ENCODE measurements around the gene TRAF2.

DNA sequence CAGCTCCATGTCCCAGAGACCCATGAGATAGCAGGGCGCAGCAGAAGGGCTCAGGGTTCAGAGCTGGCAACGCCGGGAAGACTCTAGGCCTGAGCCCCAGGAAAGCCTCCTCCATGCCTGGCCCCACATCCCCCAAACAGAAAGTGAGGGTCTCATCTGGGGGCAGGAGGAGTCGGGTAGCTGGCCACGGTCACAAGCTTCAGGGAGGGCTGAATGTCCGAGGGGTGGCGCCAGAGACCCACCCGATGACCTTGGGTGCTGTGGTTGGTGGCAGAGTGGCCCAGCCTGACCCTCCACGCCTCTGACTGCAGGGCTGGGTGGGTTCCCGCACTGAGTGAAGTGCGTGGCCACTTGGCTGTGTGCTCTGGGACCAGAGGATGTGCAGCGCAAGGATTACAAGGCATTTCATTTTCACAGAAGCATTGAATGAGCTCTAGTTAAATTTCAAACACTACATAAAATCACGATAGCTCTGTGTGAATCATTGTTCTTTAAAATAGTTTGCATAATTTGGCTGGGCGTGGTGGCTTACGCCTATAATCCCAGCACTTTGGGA, 61.7 kb downstream of the TRAF2 start:
- TF ChIP-seq POLR2AphosphoS5 (IDR thresholded peaks at IDR 0.05; ENCODE audit: low read depth), result no peak
- TF ChIP-seq, protein P1, sequence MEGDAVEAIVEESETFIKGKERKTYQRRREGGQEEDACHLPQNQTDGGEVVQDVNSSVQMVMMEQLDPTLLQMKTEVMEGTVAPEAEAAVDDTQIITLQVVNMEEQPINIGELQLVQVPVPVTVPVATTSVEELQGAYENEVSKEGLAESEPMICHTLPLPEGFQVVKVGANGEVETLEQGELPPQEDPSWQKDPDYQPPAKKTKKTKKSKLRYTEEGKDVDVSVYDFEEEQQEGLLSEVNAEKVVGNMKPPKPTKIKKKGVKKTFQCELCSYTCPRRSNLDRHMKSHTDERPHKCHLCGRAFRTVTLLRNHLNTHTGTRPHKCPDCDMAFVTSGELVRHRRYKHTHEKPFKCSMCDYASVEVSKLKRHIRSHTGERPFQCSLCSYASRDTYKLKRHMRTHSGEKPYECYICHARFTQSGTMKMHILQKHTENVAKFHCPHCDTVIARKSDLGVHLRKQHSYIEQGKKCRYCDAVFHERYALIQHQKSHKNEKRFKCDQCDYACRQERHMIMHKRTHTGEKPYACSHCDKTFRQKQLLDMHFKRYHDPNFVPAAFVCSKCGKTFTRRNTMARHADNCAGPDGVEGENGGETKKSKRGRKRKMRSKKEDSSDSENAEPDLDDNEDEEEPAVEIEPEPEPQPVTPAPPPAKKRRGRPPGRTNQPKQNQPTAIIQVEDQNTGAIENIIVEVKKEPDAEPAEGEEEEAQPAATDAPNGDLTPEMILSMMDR (IDR thresholded peaks at IDR 0.05; ENCODE audit: insufficient read depth, low read length), result no peak
- TF ChIP-seq, protein P2, sequence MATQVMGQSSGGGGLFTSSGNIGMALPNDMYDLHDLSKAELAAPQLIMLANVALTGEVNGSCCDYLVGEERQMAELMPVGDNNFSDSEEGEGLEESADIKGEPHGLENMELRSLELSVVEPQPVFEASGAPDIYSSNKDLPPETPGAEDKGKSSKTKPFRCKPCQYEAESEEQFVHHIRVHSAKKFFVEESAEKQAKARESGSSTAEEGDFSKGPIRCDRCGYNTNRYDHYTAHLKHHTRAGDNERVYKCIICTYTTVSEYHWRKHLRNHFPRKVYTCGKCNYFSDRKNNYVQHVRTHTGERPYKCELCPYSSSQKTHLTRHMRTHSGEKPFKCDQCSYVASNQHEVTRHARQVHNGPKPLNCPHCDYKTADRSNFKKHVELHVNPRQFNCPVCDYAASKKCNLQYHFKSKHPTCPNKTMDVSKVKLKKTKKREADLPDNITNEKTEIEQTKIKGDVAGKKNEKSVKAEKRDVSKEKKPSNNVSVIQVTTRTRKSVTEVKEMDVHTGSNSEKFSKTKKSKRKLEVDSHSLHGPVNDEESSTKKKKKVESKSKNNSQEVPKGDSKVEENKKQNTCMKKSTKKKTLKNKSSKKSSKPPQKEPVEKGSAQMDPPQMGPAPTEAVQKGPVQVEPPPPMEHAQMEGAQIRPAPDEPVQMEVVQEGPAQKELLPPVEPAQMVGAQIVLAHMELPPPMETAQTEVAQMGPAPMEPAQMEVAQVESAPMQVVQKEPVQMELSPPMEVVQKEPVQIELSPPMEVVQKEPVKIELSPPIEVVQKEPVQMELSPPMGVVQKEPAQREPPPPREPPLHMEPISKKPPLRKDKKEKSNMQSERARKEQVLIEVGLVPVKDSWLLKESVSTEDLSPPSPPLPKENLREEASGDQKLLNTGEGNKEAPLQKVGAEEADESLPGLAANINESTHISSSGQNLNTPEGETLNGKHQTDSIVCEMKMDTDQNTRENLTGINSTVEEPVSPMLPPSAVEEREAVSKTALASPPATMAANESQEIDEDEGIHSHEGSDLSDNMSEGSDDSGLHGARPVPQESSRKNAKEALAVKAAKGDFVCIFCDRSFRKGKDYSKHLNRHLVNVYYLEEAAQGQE (IDR thresholded peaks at IDR 0.05; ENCODE audit: insufficient replicate concordance, low read depth), result no peak
- no peak for TF ChIP-seq GABPA (IDR thresholded peaks at IDR 0.05; ENCODE audit: low read depth)
- TF ChIP-seq SPI1 (IDR thresholded peaks at IDR 0.05; ENCODE audit: borderline replicate concordance, low read depth), result no peak
